Sigmoid colon (tissue), 4 donors: ENCODE results near the gene COL8A1.

Experiments
- POLR2A ChIP-seq, 2 donors: fragments of 450-650 bp; IDR thresholded peaks; one replicate each; pipeline ENCODE4 v1.6.1; 2016; ENCODE audit warnings: antibody characterized with exemption in 2 of 2, mild to moderate bottlenecking in 2 of 2, moderate library complexity in 2 of 2
- POLR2AphosphoS5 ChIP-seq, 4 donors: sonication (generic); formaldehyde crosslinking; IDR thresholded peaks; one replicate each; pipeline ENCODE4 v1.6.1; 2017; ENCODE audit warnings: antibody characterized with exemption in 4 of 4

GRCh38 chr3:99783011-99783573 is 144.7 kb downstream of the COL8A1 start:
- TF ChIP-seq POLR2AphosphoS5 (IDR thresholded peaks at IDR 0.05) (no peak), POLR2A (IDR thresholded peaks at IDR 0.05) (no peak)
